Small intestine (tissue), 7 donors: ENCODE data around the gene C1RL. TPM values are rescaled to one million over a fixed set of nuclear protein-coding genes. Genes with fewer than 3 reads are reported as not detected.

Experiments
- DNase-seq, 2 donors: peaks; one replicate each; pipeline versions ENCODE4 v3.0.0 to v3.0.0-alpha.2; 2013
- FAIRE-seq: peaks from 2 replicates; lab custom pipeline; 2012; peaks lifted over from hg19 to GRCh38; lab: Jason Lieb, UNC
- H3K27ac ChIP-seq, 3 donors: one replicate each; pipeline ENCODE4 v1.5.1; 2013; ENCODE audit warnings: low read length in 2 of 3, mild to moderate bottlenecking in 2 of 3, control low read depth in 1 of 3, inconsistent platforms in 1 of 3, low read depth in 1 of 3, moderate library complexity in 1 of 3
- H3K27me3 ChIP-seq, 3 donors: one replicate each; pipeline ENCODE4 v1.6.1; 2013; ENCODE audit warnings: low read length in 3 of 3, inconsistent platforms in 1 of 3; ENCODE audit not compliant: control insufficient read depth in 3 of 3, insufficient read depth in 3 of 3
- H3K36me3 ChIP-seq, 3 donors: one replicate each; pipeline ENCODE4 v1.6.1; 2013; ENCODE audit warnings: low read length in 3 of 3, inconsistent platforms in 1 of 3, low read depth in 1 of 3, mild to moderate bottlenecking in 1 of 3, moderate library complexity in 1 of 3; ENCODE audit not compliant: control insufficient read depth in 3 of 3, insufficient read depth in 2 of 3
- H3K4me1 ChIP-seq, 3 donors: one replicate each; pipeline ENCODE4 v1.6.1; 2013; ENCODE audit warnings: low read length in 2 of 3, inconsistent platforms in 1 of 3, low read depth in 1 of 3, mild to moderate bottlenecking in 1 of 3, moderate library complexity in 1 of 3; ENCODE audit not compliant: control insufficient read depth in 3 of 3, insufficient read depth in 2 of 3
- H3K4me3 ChIP-seq, 3 donors: one replicate each; pipeline ENCODE4 v1.5.1; 2013; ENCODE audit warnings: low read length in 3 of 3, control low read depth in 1 of 3, inconsistent platforms in 1 of 3, low read depth in 1 of 3, mild to moderate bottlenecking in 1 of 3, moderate library complexity in 1 of 3
- H3K9me3 ChIP-seq, 2 donors: one replicate each; pipeline ENCODE4 v1.6.1; 2013; ENCODE audit warnings: low read depth in 1 of 2, low read length in 1 of 2; ENCODE audit not compliant: control insufficient read depth in 2 of 2, insufficient read depth in 1 of 2
- WGBS, 3 donors: extraction: QIAGEN DNeasy Blood & Tissue Kit; methylation state at CpG; one replicate each; pipeline ENCODE4 v1.1.7; 2013; 5-methylcytosine and 5-hydroxymethylcytosine counted together
- polyA plus RNA-seq, 4 donors: library from polyadenylated mRNA; stranded (reverse) in 3 of 4; unstranded in 1 of 4; fragments of 200-250 nt in 3 of 4; fragments of 120-200 nt in 1 of 4; gene quantifications; one replicate each; pipeline versions ENCODE4 v1.2.1 to v1.2.3, GENCODE V29; 2013
- donor health status: healthy with polysubstance abuse.
- donor health status: control.
- donor health status: control.
- donor health status: Bipolar disorder and iron deficiency.
- donor health status: healthy.

The C1RL gene
- polyA plus RNA-seq, 4 donors = 10.0 to 77.1 (median 22.1) TPM

- WGBS, 3 donors = 87 to 92% (median 90%) methylated on average over 9 of the region's 9 CpGs
- Histone ChIP-seq H3K4me3 (no peak overlapping the region), H3K4me1 (no peaks in the 10 kb centered on the region), H3K27me3 (no peaks in the 10 kb centered on the region), H3K36me3 (no peaks in the 10 kb centered on the region), H3K27ac (no peak overlapping the region), H3K9me3 (no peaks in the 10 kb centered on the region)
- DNase-seq (no peak), FAIRE-seq (no peak)
Observed at GRCh38 chr12:7045913-7046312, 63.1 kb downstream of the C1RL start.

Other genes starting within 250 kb of the C1RL start
- 1,000 to 10,000 TPM in 2 of 4 donors, 100 to 1,000 TPM in 2; 574 to 1,439 (median 1,040) TPM for gene TPI1, start 241.7 kb downstream of the C1RL start, polyA plus RNA-seq
- 10 to 100 TPM in 3 of 4 donors, 1 to 10 TPM in 1; 9.7 to 22.5 (median 12.7) TPM for gene SPSB2, start 235.9 kb downstream of the C1RL start, polyA plus RNA-seq
- gene LRRC23, start 204.4 kb downstream of the C1RL start, polyA plus RNA-seq = 1 to 10 TPM; 3.6 to 8.2 (median 4.7) TPM
- 10 to 100 TPM in 1 of 4 donors, 1 to 10 TPM in 2, under 1 TPM in 1; 0.67 to 19.1 (median 3.1) TPM for gene ENO2, start 194.6 kb downstream of the C1RL start, polyA plus RNA-seq
- gene ATN1, start 181.3 kb downstream of the C1RL start, polyA plus RNA-seq = 10 to 100 TPM; 34.0 to 63.3 (median 46.2) TPM
- gene RNU7-1, start 165.4 kb downstream of the C1RL start, polyA plus RNA-seq = not detected
- gene C12orf57, start 165.2 kb downstream of the C1RL start, polyA plus RNA-seq = 100 to 1,000 TPM; 119 to 379 (median 273) TPM
- gene PTPN6, start 157.9 kb downstream of the C1RL start, polyA plus RNA-seq = 10 to 100 TPM; 37.4 to 81.1 (median 58.7) TPM
- 100 to 1,000 TPM; 165 to 311 (median 212) TPM for gene PHB2, start 138.6 kb downstream of the C1RL start, polyA plus RNA-seq
- 10 to 100 TPM; 12.3 to 39.3 (median 23.2) TPM for gene EMG1, start 138.3 kb downstream of the C1RL start, polyA plus RNA-seq
- 10 to 100 TPM; 67.8 to 95.9 (median 77.3) TPM for gene LPCAT3, start 90.7 kb downstream of the C1RL start, polyA plus RNA-seq
- 100 to 1,000 TPM in 1 of 4 donors, 10 to 100 TPM in 2, 1 to 10 TPM in 1; 4.7 to 196 (median 35.0) TPM for gene C1S, start 48.5 kb downstream of the C1RL start, polyA plus RNA-seq
- 100 to 1,000 TPM in 1 of 4 donors, 10 to 100 TPM in 2, 1 to 10 TPM in 1; 4.5 to 254 (median 22.9) TPM for gene C1R, start 16.8 kb downstream of the C1RL start, polyA plus RNA-seq
- 10 to 100 TPM in 2 of 4 donors, 1 to 10 TPM in 1, under 1 TPM in 1; 0.67 to 19.0 (median 7.8) TPM for gene RBP5, start 19.7 kb upstream of the C1RL start, polyA plus RNA-seq
- gene CLSTN3, start 21.2 kb upstream of the C1RL start, polyA plus RNA-seq = 10 to 100 TPM in 3 of 4 donors, 1 to 10 TPM in 1; 6.5 to 61.6 (median 13.8) TPM
- gene PEX5, start 80.5 kb upstream of the C1RL start, polyA plus RNA-seq = 10 to 100 TPM; 17.8 to 40.3 (median 28.2) TPM
- gene ACSM4, start 194.9 kb upstream of the C1RL start, polyA plus RNA-seq = not detected